ENCODE results near the gene DRD4. TPM values are rescaled to one million over a fixed set of nuclear protein-coding genes. Genes with fewer than 3 reads are reported as not detected.

The DRD4 gene
- total RNA-seq, 1 donor from 2014 or later: 2.1 TPM

DNA sequence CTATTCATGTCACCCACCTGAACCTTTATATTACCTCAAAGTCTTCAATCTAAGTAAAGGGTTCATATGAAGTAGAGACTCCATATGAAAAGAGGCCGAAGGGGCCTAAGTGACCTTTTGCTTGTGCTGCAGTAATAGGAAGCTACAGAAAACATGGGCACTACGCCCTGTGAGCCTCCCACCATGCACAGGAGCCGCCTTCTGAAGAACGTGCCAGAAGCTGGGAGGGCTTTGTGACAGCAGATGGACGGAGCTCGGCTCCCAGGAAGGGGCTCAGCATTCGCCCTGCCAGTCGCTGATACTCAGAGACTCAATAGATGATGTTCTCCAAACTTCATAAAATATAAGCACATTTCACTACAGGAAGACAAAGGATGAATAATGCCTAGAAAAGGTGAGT lies 36.8 kb downstream of the DRD4 start:
- Mint-ChIP-seq H3K9me3 (no peaks in the 10 kb centered on the region), H3K4me1 (no peaks in the 10 kb centered on the region), H3K27me3 (ENCODE audit: low read depth) (no peaks in the 10 kb centered on the region), H3K27ac (no peak overlapping the region), H3K4me3 (no peak overlapping the region), H3K36me3 (peaks cover 31% of the 10 kb centered on the region)
- no peak for DNase-seq (ENCODE audit: low spot score in 2 of 2, unreplicated experiment in 2 of 2)
- TF ChIP-seq, protein P1, sequence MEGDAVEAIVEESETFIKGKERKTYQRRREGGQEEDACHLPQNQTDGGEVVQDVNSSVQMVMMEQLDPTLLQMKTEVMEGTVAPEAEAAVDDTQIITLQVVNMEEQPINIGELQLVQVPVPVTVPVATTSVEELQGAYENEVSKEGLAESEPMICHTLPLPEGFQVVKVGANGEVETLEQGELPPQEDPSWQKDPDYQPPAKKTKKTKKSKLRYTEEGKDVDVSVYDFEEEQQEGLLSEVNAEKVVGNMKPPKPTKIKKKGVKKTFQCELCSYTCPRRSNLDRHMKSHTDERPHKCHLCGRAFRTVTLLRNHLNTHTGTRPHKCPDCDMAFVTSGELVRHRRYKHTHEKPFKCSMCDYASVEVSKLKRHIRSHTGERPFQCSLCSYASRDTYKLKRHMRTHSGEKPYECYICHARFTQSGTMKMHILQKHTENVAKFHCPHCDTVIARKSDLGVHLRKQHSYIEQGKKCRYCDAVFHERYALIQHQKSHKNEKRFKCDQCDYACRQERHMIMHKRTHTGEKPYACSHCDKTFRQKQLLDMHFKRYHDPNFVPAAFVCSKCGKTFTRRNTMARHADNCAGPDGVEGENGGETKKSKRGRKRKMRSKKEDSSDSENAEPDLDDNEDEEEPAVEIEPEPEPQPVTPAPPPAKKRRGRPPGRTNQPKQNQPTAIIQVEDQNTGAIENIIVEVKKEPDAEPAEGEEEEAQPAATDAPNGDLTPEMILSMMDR (IDR thresholded peaks at IDR 0.05; ENCODE audit: unreplicated experiment): no peak

DNA sequence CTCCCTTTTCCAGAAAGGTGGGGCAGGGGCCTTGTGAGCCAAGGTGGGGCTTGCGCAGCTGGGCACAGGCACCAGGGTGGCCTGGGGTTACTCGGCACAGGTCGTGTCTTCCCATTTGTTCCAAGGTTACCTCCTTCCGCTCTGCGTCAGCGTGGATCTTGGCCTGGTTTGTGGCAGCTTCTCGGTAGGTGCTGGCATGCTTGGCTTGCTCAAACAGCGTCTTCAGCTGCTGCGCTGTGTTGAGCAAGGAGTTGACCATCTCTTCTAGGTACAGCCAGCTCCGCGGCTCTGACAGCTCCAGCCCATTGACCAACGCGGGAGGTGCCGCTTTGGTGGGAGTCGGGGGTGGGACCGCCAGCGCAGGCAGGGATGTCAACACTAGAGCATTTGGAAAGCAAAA lies 37.3 kb downstream of the DRD4 start:
- no peak overlapping the region for H3K4me3 Mint-ChIP-seq
- no peaks in the 10 kb centered on the region for H3K27me3 Mint-ChIP-seq (ENCODE audit: low read depth)
- no peak for DNase-seq (ENCODE audit: low spot score in 2 of 2, unreplicated experiment in 2 of 2)
- H3K27ac Mint-ChIP-seq: no peak overlapping the region
- TF ChIP-seq, protein P1 (IDR thresholded peaks at IDR 0.05; ENCODE audit: unreplicated experiment): no peak
- no peaks in the 10 kb centered on the region for H3K9me3 Mint-ChIP-seq
- H3K4me1 Mint-ChIP-seq: no peaks in the 10 kb centered on the region
- peaks cover 31% of the 10 kb centered on the region for H3K36me3 Mint-ChIP-seq

DNA sequence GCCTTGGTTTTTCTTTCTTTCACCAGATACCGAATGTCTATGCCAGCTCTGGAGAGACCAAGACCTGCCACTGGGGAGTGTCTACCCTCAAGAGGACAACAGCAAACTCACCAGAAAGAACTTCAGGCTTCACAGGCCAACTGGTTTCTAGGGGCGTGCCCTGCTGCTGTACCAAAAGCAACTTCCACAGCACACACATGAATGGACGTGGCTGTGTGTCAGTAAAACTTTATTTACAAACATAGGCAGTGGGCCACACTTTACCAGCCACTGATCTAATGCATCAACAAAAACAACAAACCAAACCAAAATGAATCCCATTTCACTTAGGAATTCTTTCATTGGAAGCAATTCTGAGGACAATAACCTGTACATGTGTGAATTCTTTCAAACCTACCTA lies 41.2 kb downstream of the DRD4 start:
- Mint-ChIP-seq H3K27ac (no peak overlapping the region), H3K27me3 (ENCODE audit: low read depth) (no peaks in the 10 kb centered on the region), H3K4me1 (no peaks in the 10 kb centered on the region), H3K4me3 (no peak overlapping the region), H3K36me3 (peaks cover 49% of the 10 kb centered on the region), H3K9me3 (no peaks in the 10 kb centered on the region)
- TF ChIP-seq, protein P1 (IDR thresholded peaks at IDR 0.05; ENCODE audit: unreplicated experiment): no peak
- no peak for DNase-seq (ENCODE audit: low spot score in 2 of 2, unreplicated experiment in 2 of 2)

DNA sequence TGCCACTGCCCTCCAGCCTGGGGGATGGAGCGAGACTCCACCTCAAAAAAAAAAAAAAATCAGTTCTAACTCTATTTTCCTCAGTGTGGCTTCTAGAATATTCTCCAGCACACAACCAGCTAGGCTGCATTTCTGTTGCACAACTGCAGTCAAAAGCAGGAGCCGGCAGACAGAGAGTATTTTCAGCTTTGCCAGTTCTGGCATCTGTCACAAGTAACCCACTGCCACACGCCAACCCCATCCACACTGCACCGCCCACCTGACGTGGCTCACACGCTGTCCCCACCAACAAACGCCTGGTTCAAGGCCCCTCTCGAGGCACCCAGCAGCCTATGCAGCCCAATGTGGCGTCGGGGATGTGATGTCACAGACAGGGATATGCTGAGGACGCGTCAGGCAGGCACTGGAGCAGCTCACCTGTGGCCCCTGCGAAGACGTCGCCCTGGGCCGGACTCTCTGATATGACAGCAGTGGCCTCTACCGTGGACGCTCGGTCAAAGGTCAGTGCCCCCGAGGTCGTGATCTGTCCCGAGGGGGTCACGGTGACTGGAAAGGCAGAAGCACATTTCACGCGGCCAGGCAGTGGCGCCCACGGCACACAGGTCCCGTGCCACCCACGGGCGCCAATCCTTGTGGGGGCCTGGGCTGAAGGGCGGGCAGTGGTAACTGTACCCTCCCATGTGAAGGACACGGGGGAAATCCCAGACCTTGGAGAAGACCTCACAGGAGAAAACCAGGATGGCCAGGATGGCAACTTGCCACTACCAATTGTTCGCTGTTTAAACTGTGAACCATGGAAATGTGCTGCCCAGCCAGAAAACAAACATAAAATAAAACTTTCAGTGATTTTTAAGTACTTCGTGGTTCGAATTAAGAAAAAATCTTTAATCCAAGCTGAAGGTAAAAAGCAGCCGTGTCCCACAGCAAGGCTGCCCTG lies 42.5 kb downstream of the DRD4 start:
- TF ChIP-seq, protein P1 (IDR thresholded peaks at IDR 0.05; ENCODE audit: unreplicated experiment): no peak
- no peak overlapping the region for H3K4me3 Mint-ChIP-seq
- no peak for DNase-seq (ENCODE audit: low spot score in 2 of 2, unreplicated experiment in 2 of 2)
- no peaks in the 10 kb centered on the region for H3K4me1 Mint-ChIP-seq
- H3K27ac Mint-ChIP-seq: no peak overlapping the region
- peaks cover 54% of the 10 kb centered on the region for H3K36me3 Mint-ChIP-seq
- H3K27me3 Mint-ChIP-seq (ENCODE audit: low read depth): no peaks in the 10 kb centered on the region
- H3K9me3 Mint-ChIP-seq: no peaks in the 10 kb centered on the region

DNA sequence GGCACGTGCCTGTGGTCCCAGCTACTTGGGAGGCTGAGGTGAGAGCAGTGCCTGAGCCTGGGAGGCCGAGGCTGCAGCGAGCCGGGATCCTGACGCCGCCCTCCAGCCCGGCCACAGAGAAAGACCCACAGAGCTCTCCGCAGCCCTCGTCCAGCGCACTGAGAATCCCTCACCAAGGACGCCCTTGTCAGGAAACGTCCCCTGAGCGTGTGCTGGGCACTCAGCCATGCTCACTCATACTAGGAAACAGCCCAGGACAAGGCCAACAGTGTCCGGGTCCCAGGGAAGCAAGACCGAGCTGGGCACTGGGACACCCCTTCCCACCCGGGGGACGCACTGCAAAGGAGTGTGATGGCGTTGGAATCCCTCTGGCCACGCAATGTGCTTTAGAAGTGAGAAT lies 43.4 kb downstream of the DRD4 start:
- H3K4me1 Mint-ChIP-seq: no peaks in the 10 kb centered on the region
- no peaks in the 10 kb centered on the region for H3K9me3 Mint-ChIP-seq
- TF ChIP-seq, protein P1 (IDR thresholded peaks at IDR 0.05; ENCODE audit: unreplicated experiment): no peak
- no peak for DNase-seq (ENCODE audit: low spot score in 2 of 2, unreplicated experiment in 2 of 2)
- H3K27ac Mint-ChIP-seq: no peak overlapping the region
- H3K4me3 Mint-ChIP-seq: no peak overlapping the region
- H3K27me3 Mint-ChIP-seq (ENCODE audit: low read depth): no peaks in the 10 kb centered on the region
- H3K36me3 Mint-ChIP-seq: peaks cover 57% of the 10 kb centered on the region

All from mesothelial cell of epicardium (in vitro differentiated cells).